Fibroblast of lung (primary cell): ENCODE results near the gene CYTH1. TPM values are rescaled to one million over a fixed set of nuclear protein-coding genes. Genes with fewer than 3 reads are reported as not detected.

Source experiments
- DNase-seq, 2 donors: peaks; one replicate each; pipeline versions ENCODE4 v3.0.0 to v3.0.0-alpha.2; 2010; ENCODE audit warnings: low read depth in 2 of 2
- H2AFZ ChIP-seq: 2 replicates; pipeline ENCODE4 v1.5.1; 2012; ENCODE audit warnings: low read length, control low read depth, inconsistent platforms
- H3K27ac ChIP-seq: 2 replicates; pipeline ENCODE4 v1.5.1; 2011; ENCODE audit warnings: low read length, control low read depth; ENCODE audit not compliant: insufficient read depth
- H3K27me3 ChIP-seq: 2 replicates; pipeline ENCODE4 v1.5.1; 2011; ENCODE audit warnings: mild to moderate bottlenecking, low read length; ENCODE audit not compliant: control insufficient read depth, insufficient read depth
- H3K36me3 ChIP-seq: 2 replicates; pipeline ENCODE4 v1.5.1; 2011; ENCODE audit warnings: low read length; ENCODE audit not compliant: control insufficient read depth, insufficient read depth
- H3K4me1 ChIP-seq: 2 replicates; pipeline ENCODE4 v1.5.1; 2011; ENCODE audit warnings: low read length; ENCODE audit not compliant: control insufficient read depth, insufficient read depth; ENCODE audit errors: extremely low read depth
- H3K4me2 ChIP-seq: 2 replicates; pipeline ENCODE4 v1.5.1; 2011; ENCODE audit warnings: low read length, control low read depth; ENCODE audit not compliant: insufficient read depth; ENCODE audit errors: extremely low read depth
- H3K4me3 ChIP-seq, 4 experiments: fragments of 200-600 bp in 1 of 4; sonication (generic) in 1 of 4; replicated peaks in 1 of 4; 2 replicates each; pipeline ENCODE4 v1.5.1; 2011 to 2016; ENCODE audit warnings: low read length in 4 of 4, low read depth in 3 of 4, mild to moderate bottlenecking in 3 of 4, control low read depth in 2 of 4, inconsistent platforms in 1 of 4, mixed read lengths in 1 of 4; ENCODE audit not compliant: insufficient read depth in 1 of 4; ENCODE audit errors: control extremely low read depth in 1 of 4
- H3K79me2 ChIP-seq: 2 replicates; pipeline ENCODE4 v1.5.1; 2012; ENCODE audit warnings: mild to moderate bottlenecking, low read length, inconsistent platforms; ENCODE audit not compliant: control insufficient read depth, insufficient read depth
- H3K9ac ChIP-seq: 2 replicates; pipeline ENCODE4 v1.5.1; 2011; ENCODE audit warnings: mild to moderate bottlenecking, low read length, control low read depth; ENCODE audit not compliant: insufficient read depth
- H3K9me3 ChIP-seq: 2 replicates; pipeline ENCODE4 v1.5.1; 2012; ENCODE audit warnings: low read depth, low read length; ENCODE audit not compliant: control insufficient read depth, insufficient read depth
- H4K20me1 ChIP-seq: 2 replicates; pipeline ENCODE4 v1.5.1; 2011; ENCODE audit warnings: low read length; ENCODE audit not compliant: control insufficient read depth, insufficient read depth; ENCODE audit errors: extremely low read depth
- EZH2 ChIP-seq: IDR thresholded peaks from 2 replicates; pipeline ENCODE4 v1.5.1; 2012; ENCODE audit warnings: low read length, control low read depth, mild to moderate bottlenecking; ENCODE audit errors: missing control alignments
- polyA plus RNA-seq, 2 donors: library from polyadenylated mRNA; depleted of rRNA in 1 of 2; stranded (reverse) in 1 of 2; unstranded in 1 of 2; fragments of >200 nt; gene quantifications; 2 replicates each; pipeline ENCODE4 v1.2.1, GENCODE V29; 2011 to 2012; ENCODE audit warnings: missing spikeins in 1 of 2
- total RNA-seq: library from RNA; depleted of rRNA; stranded (reverse); fragments of >200 nt; gene quantifications from 2 replicates; pipeline ENCODE4 v1.2.1, GENCODE V29; 2014
- TF ChIP-seq, protein P1 (sequence below), 2 donors: IDR thresholded peaks in 1 of 2; conservative IDR thresholded peaks in 1 of 2; 1 replicate in 1 of 2; 2 replicates in 1 of 2; pipeline ENCODE4 v1.5.1; 2011 to 2012; ENCODE audit warnings: low read length in 2 of 2, control low read depth in 1 of 2, inconsistent platforms in 1 of 2, low read depth in 1 of 2, mild to moderate bottlenecking in 1 of 2

The CYTH1 gene
- total and polyA plus RNA-seq, 2 donors (not counting 1 experiment from before 2014, with no cell fraction given), result 8.9 to 9.9 TPM

DNA sequence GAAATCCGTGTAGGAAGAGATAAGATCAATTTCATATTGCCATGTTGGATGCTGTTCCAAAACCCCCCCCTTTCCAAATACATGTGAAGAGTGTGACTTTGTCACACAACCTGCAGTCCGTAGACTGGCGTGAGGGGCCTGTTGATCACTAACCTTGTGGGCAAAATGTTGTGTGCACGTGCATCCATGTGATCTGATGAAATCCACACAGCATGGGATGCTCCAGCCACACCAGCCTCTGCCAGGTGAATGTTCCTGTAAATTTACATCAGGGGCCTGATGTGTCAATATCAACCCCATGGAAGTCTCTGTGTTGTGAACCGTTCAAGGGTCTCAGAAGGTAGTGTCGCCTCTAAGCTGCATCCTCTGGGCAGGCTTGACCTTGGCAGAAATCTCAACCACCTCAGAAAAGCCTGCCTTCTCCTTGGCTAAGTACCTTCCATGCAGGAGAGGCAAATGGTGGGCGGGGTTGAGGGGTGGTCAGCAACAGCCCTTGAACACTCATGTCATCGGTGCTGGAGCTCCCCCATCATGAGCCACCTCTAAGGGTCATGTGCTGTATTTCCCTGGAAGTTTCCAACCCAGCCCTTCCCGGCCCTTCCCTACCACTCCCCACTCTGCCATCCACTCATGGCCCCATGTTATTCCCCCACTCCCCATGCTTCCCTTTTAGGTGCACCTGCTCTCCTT, 126.7 kb downstream of the CYTH1 start:
- no peaks in the 10 kb centered on the region for H3K9me3 ChIP-seq
- no peak overlapping the region for H3K4me3 ChIP-seq
- H3K27me3 ChIP-seq, result peaks cover under 1% of the 10 kb centered on the region
- H3K9ac ChIP-seq, result no peak overlapping the region
- no peaks in the 10 kb centered on the region for H3K79me2 ChIP-seq
- H3K4me2 ChIP-seq, result no peak overlapping the region
- H4K20me1 ChIP-seq, result no peaks in the 10 kb centered on the region
- no peak overlapping the region for H2AFZ ChIP-seq
- H3K36me3 ChIP-seq, result no peaks in the 10 kb centered on the region
- no peak overlapping the region for H3K27ac ChIP-seq
- TF ChIP-seq, protein P1, sequence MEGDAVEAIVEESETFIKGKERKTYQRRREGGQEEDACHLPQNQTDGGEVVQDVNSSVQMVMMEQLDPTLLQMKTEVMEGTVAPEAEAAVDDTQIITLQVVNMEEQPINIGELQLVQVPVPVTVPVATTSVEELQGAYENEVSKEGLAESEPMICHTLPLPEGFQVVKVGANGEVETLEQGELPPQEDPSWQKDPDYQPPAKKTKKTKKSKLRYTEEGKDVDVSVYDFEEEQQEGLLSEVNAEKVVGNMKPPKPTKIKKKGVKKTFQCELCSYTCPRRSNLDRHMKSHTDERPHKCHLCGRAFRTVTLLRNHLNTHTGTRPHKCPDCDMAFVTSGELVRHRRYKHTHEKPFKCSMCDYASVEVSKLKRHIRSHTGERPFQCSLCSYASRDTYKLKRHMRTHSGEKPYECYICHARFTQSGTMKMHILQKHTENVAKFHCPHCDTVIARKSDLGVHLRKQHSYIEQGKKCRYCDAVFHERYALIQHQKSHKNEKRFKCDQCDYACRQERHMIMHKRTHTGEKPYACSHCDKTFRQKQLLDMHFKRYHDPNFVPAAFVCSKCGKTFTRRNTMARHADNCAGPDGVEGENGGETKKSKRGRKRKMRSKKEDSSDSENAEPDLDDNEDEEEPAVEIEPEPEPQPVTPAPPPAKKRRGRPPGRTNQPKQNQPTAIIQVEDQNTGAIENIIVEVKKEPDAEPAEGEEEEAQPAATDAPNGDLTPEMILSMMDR (conservative IDR thresholded peaks at IDR 0.05 in 1 of 2, IDR thresholded peaks at IDR 0.05 in 1 of 2; ENCODE audit: low read depth in 1 of 2, low read length in 2 of 2), result no peak
- no peak for TF ChIP-seq EZH2
- no peak for DNase-seq
- no peaks in the 10 kb centered on the region for H3K4me1 ChIP-seq

DNA sequence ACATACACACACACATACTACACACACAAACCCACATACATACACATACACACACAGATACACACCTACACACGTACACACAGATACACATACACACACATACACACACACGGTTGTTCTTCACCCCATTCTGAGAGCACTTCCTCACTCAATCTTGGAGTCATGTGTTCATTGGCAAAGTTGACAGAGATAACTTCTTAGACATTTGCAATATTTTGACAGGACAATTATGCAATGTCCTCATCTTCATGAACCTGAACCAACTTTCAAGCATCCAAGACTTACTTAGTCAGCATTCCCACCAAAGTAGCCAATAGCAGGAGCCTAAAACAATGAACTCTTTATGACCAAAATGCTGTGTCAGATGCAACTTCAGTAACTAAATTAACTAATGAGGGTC, 127.7 kb downstream of the CYTH1 start:
- no peak for DNase-seq
- Histone ChIP-seq H2AFZ (no peak overlapping the region), H3K36me3 (no peaks in the 10 kb centered on the region), H3K9ac (no peak overlapping the region), H3K4me2 (no peak overlapping the region), H3K27ac (no peak overlapping the region), H3K27me3 (peaks cover 9% of the 10 kb centered on the region), H3K4me3 (no peak overlapping the region), H3K4me1 (no peaks in the 10 kb centered on the region), H4K20me1 (no peaks in the 10 kb centered on the region), H3K79me2 (no peaks in the 10 kb centered on the region), H3K9me3 (no peaks in the 10 kb centered on the region)
- TF ChIP-seq, protein P1 (conservative IDR thresholded peaks at IDR 0.05 in 1 of 2, IDR thresholded peaks at IDR 0.05 in 1 of 2; ENCODE audit: low read depth in 1 of 2, low read length in 2 of 2), result no peak
- TF ChIP-seq EZH2, result no peak

- Histone ChIP-seq H3K36me3 (no peaks in the 10 kb centered on the region), H3K79me2 (no peaks in the 10 kb centered on the region), H3K9me3 (no peaks in the 10 kb centered on the region), H2AFZ (no peak overlapping the region), H4K20me1 (no peaks in the 10 kb centered on the region), H3K27ac (no peak overlapping the region), H3K9ac (no peak overlapping the region), H3K27me3 (peaks cover 9% of the 10 kb centered on the region), H3K4me1 (no peaks in the 10 kb centered on the region), H3K4me3 (no peak overlapping the region), H3K4me2 (no peak overlapping the region)
- TF ChIP-seq EZH2, result no peak
- TF ChIP-seq, protein P1 (conservative IDR thresholded peaks at IDR 0.05 in 1 of 2, IDR thresholded peaks at IDR 0.05 in 1 of 2; ENCODE audit: low read depth in 1 of 2, low read length in 2 of 2), result no peak
- peak; percentile 31 to 67 for DNase-seq
Observed at GRCh38 chr17:78653382-78653781, 128.7 kb downstream of the CYTH1 start.
